HepG2 (cell line): ENCODE results near the gene GLUD1. TPM values are rescaled to one million over a fixed set of nuclear protein-coding genes. Genes with fewer than 3 reads are reported as not detected.

ENCODE experiments used
- AKNA ChIP-seq: sonication (generic); formaldehyde crosslinking; IDR thresholded peaks from 2 replicates; pipeline ENCODE4 v1.4.0; 2020; ENCODE audit warnings: missing genetic modification reagents, borderline replicate concordance
- EP300 ChIP-seq, 3 experiments: sonication (generic) in 1 of 3; formaldehyde crosslinking in 1 of 3; IDR thresholded peaks; 2 replicates each; pipeline versions ENCODE4 v1.5.1 to v1.6.1; 2011 to 2020; ENCODE audit warnings: low read depth in 2 of 3, low read length in 2 of 3, borderline replicate concordance in 1 of 3, improper control_type of control experiment in 1 of 3, mild to moderate bottlenecking in 1 of 3, missing genetic modification reagents in 1 of 3, moderate library complexity in 1 of 3
- FOXA3 ChIP-seq: IDR thresholded peaks from 2 replicates; pipeline ENCODE4 v1.6.1; 2016; ENCODE audit warnings: missing genetic modification reagents, missing compliant biosample characterization
- GATAD2A ChIP-seq: IDR thresholded peaks from 2 replicates; pipeline ENCODE4 v1.6.1; 2016
- HDAC2 ChIP-seq: sonication (generic); formaldehyde crosslinking; IDR thresholded peaks from 2 replicates; pipeline ENCODE4 v1.4.0; 2020; ENCODE audit warnings: missing genetic modification reagents
- HOXA9 ChIP-seq: sonication (generic); formaldehyde crosslinking; IDR thresholded peaks from 2 replicates; pipeline ENCODE4 v1.8.1; 2022; ENCODE audit warnings: missing genetic modification reagents, mild to moderate bottlenecking, moderate library complexity, borderline replicate concordance
- KDM2A ChIP-seq: sonication (generic); formaldehyde crosslinking; IDR thresholded peaks from 2 replicates; pipeline ENCODE4 v1.4.0; 2020; ENCODE audit warnings: low read depth, missing genetic modification reagents, borderline replicate concordance
- MAF1 ChIP-seq: sonication (generic); formaldehyde crosslinking; IDR thresholded peaks from 2 replicates; pipeline ENCODE4 v1.5.0; 2020; ENCODE audit warnings: missing genetic modification reagents, borderline replicate concordance
- MLLT10 ChIP-seq: sonication (generic); formaldehyde crosslinking; IDR thresholded peaks from 2 replicates; pipeline ENCODE4 v1.4.0; 2020; ENCODE audit warnings: missing genetic modification reagents
- PAXIP1 ChIP-seq: sonication (generic); formaldehyde crosslinking; conservative IDR thresholded peaks from 2 replicates; pipeline ENCODE4 v1.4.0; 2020; ENCODE audit warnings: mild to moderate bottlenecking, missing genetic modification reagents, moderate library complexity
- SOX13 ChIP-seq, 3 experiments: fragments of 450-650 bp in 1 of 3; sonication (generic) in 1 of 3; formaldehyde crosslinking in 1 of 3; IDR thresholded peaks in 2 of 3; conservative IDR thresholded peaks in 1 of 3; 2 replicates each; pipeline versions ENCODE4 v1.5.0 to v1.6.1; 2016 to 2020; ENCODE audit warnings: antibody characterized with exemption in 1 of 3, mild to moderate bottlenecking in 1 of 3, missing compliant biosample characterization in 1 of 3, missing genetic modification reagents in 1 of 3, moderate library complexity in 1 of 3
- SOX5 ChIP-seq: IDR thresholded peaks from 2 replicates; pipeline ENCODE4 v1.6.1; 2016; ENCODE audit warnings: borderline replicate concordance
- SOX6 ChIP-seq, 2 experiments: fragments of 450-650 bp in 1 of 2; sonication (generic) in 1 of 2; formaldehyde crosslinking in 1 of 2; IDR thresholded peaks; 2 replicates each; pipeline versions ENCODE4 v1.4.0 to v1.6.1; 2017 to 2020; ENCODE audit warnings: antibody characterized with exemption in 1 of 2, mild to moderate bottlenecking in 1 of 2, missing genetic modification reagents in 1 of 2
- ZC3H4 ChIP-seq: sonication (generic); formaldehyde crosslinking; IDR thresholded peaks from 2 replicates; pipeline ENCODE4 v1.4.0; 2020; ENCODE audit warnings: missing genetic modification reagents, borderline replicate concordance
- ZNF12 ChIP-seq: sonication (generic); formaldehyde crosslinking; IDR thresholded peaks from 2 replicates; pipeline ENCODE4 v1.5.0; 2020; ENCODE audit warnings: missing genetic modification reagents
- ZNF121 ChIP-seq: sonication (generic); formaldehyde crosslinking; IDR thresholded peaks from 2 replicates; pipeline ENCODE4 v1.5.0; 2020; ENCODE audit warnings: mild to moderate bottlenecking, missing genetic modification reagents
- ZNF317 ChIP-seq: sonication (generic); formaldehyde crosslinking; IDR thresholded peaks from 2 replicates; pipeline ENCODE4 v1.5.0; 2020; ENCODE audit warnings: mild to moderate bottlenecking, missing genetic modification reagents
- ZNF530 ChIP-seq: sonication (generic); formaldehyde crosslinking; IDR thresholded peaks from 2 replicates; pipeline ENCODE4 v1.5.0; 2020; ENCODE audit warnings: low read depth, mild to moderate bottlenecking, missing genetic modification reagents
- ZNF678 ChIP-seq: sonication (generic); formaldehyde crosslinking; IDR thresholded peaks from 2 replicates; pipeline ENCODE4 v1.4.0; 2020; ENCODE audit warnings: mild to moderate bottlenecking, missing genetic modification reagents
- ZNF737 ChIP-seq: sonication (generic); formaldehyde crosslinking; IDR thresholded peaks from 2 replicates; pipeline ENCODE4 v1.5.0; 2020; ENCODE audit warnings: missing genetic modification reagents, mild to moderate bottlenecking, borderline replicate concordance
- ZNF792 ChIP-seq: IDR thresholded peaks from 2 replicates; pipeline ENCODE4 v1.6.1; 2016
- polyA plus RNA-seq, 8 experiments: library from polyadenylated mRNA; depleted of rRNA in 3 of 8; stranded (reverse) in 7 of 8; unstranded in 1 of 8; fragments of >200 nt; fragmentation: Illumina TruSeq in 4 of 8; extraction: Trizol in 4 of 8; gene quantifications; 2 replicates each; pipeline versions ENCODE4 v1.2.1 to v1.2.3, GENCODE V29; 2011 to 2016; ENCODE audit warnings: low read depth in 4 of 8, missing spikeins in 1 of 8, mixed read lengths in 1 of 8; ENCODE audit not compliant: insufficient read depth in 1 of 8
- total RNA-seq, 5 experiments: library from RNA; depleted of rRNA; stranded (reverse); fragments of >200 nt; fragmentation: Illumina TruSeq; extraction: Trizol; gene quantifications; 2 replicates each; pipeline ENCODE4 v1.2.3, GENCODE V29; 2016; ENCODE audit warnings: low read depth in 1 of 5

The GLUD1 gene
- total and polyA plus RNA-seq, 2 of the 13 experiments (the other 11 are each of a cell fraction or from before 2014, with no cell fraction given): 301 to 798 TPM

GRCh38 chr10:87060280-87060928 lies 34.2 kb downstream of the GLUD1 start (continued):
- no peak for TF ChIP-seq AKNA (CRISPR knock-in tag)
- no peak for TF ChIP-seq ZNF792 (CRISPR knock-in tag)
- TF ChIP-seq MAF1 (CRISPR knock-in tag): no peak
- no peak for TF ChIP-seq SOX13 (IDR thresholded peaks at IDR 0.05)
- peak in 1 of 2 experiments; percentile 20; a peak in 1 of 4 replicates for TF ChIP-seq SOX13 (CRISPR knock-in tag; conservative IDR thresholded peaks at IDR 0.05 in 1 of 2, IDR thresholded peaks at IDR 0.05 in 1 of 2)
- TF ChIP-seq PAXIP1: peak; percentile 34; the same call in 1 of the 2 replicates
- TF ChIP-seq ZNF678 (CRISPR knock-in tag): no peak
- TF ChIP-seq HOXA9 (CRISPR knock-in tag): no peak
- 0 out of 2 replicates have a peak, but pooled peaks have one; percentile 13 for TF ChIP-seq SOX5
- TF ChIP-seq MLLT10 (CRISPR knock-in tag): no peak
- no peak for TF ChIP-seq ZC3H4 (CRISPR knock-in tag)
- no peak for TF ChIP-seq ZNF737
- TF ChIP-seq ZNF530 (CRISPR knock-in tag): no peak
- no peak for TF ChIP-seq ZNF317 (CRISPR knock-in tag)
- peak; percentile 98 for TF ChIP-seq ZNF12
- TF ChIP-seq HDAC2 (CRISPR knock-in tag): no peak
- TF ChIP-seq FOXA3 (CRISPR knock-in tag): 0 out of 2 replicates have a peak, but pooled peaks have one; percentile 31
- peak in 1 of 2 experiments; percentile 19; a peak in 1 of 4 replicates for TF ChIP-seq EP300 (IDR thresholded peaks at IDR 0.05; ENCODE audit: low read depth in 2 of 2, low read length in 2 of 2)
- TF ChIP-seq EP300 (CRISPR knock-in tag; IDR thresholded peaks at IDR 0.05; ENCODE audit: borderline replicate concordance): no peak
- TF ChIP-seq GATAD2A (CRISPR knock-in tag): peak; percentile 49; the same call in 1 of the 2 replicates
- no peak for TF ChIP-seq KDM2A (CRISPR knock-in tag)
- no peak for TF ChIP-seq SOX6 (IDR thresholded peaks at IDR 0.05)
- TF ChIP-seq SOX6 (CRISPR knock-in tag; IDR thresholded peaks at IDR 0.05): peak; percentile 24; the same call in 1 of the 2 replicates
- no peak for TF ChIP-seq ZNF121 (CRISPR knock-in tag)
